GM23338 (cell line): ENCODE measurements around the gene PNLIPRP2. TPM values are rescaled to one million over a fixed set of nuclear protein-coding genes. Genes with fewer than 3 reads are reported as not detected.

Experiments
- ATAC-seq: fragments of 200-7000 bp; cut with Tn5 transposase; 3 replicates; pipeline ENCODE4 v1.9.1; 2020
- DNase-seq: peaks from one replicate; pipeline ENCODE4 v3.0.0-alpha.2; 2015; ENCODE audit warnings: low spot score
- H2AFZ ChIP-seq: fragments of 200-600 bp; sonication (generic); 2 replicates; pipeline ENCODE4 v1.8.0; 2016; ENCODE audit warnings: antibody characterized with exemption, mild to moderate bottlenecking, moderate library complexity
- H3F3A ChIP-seq: fragments of 200-600 bp; sonication (generic); replicated peaks from 2 replicates; pipeline ENCODE4 v1.8.0; 2017; ENCODE audit warnings: antibody characterized with exemption, mixed run types, low read depth
- H3K27ac ChIP-seq: fragments of 200-600 bp; sonication (generic); 2 replicates; pipeline ENCODE4 v1.6.1; 2016; ENCODE audit warnings: low read depth
- H3K27me3 ChIP-seq: fragments of 200-600 bp; sonication (generic); 2 replicates; pipeline ENCODE4 v1.8.0; 2016; ENCODE audit warnings: mild to moderate bottlenecking, mixed run types, moderate library complexity; ENCODE audit not compliant: insufficient read depth
- H3K36me3 ChIP-seq: fragments of 200-600 bp; sonication (generic); 2 replicates; pipeline ENCODE4 v1.8.0; 2016; ENCODE audit warnings: mild to moderate bottlenecking; ENCODE audit not compliant: insufficient read depth
- H3K4me1 ChIP-seq: fragments of 200-600 bp; sonication (generic); 2 replicates; pipeline ENCODE4 v1.8.0; 2016; ENCODE audit warnings: mild to moderate bottlenecking, moderate library complexity; ENCODE audit not compliant: insufficient read depth
- H3K4me2 ChIP-seq: fragments of 200-600 bp; sonication (generic); 2 replicates; pipeline ENCODE4 v1.7.1; 2017; ENCODE audit warnings: mixed run types
- H3K4me3 ChIP-seq: fragments of 200-600 bp; sonication (generic); 2 replicates; pipeline ENCODE4 v1.6.1; 2016; ENCODE audit warnings: mixed run types
- H3K79me2 ChIP-seq: fragments of 200-600 bp; sonication (generic); replicated peaks from 2 replicates; pipeline ENCODE4 v1.8.0; 2017; ENCODE audit warnings: mild to moderate bottlenecking; ENCODE audit not compliant: insufficient read depth
- H3K9me2 ChIP-seq: fragments of 200-600 bp; sonication (generic); 2 replicates; pipeline ENCODE4 v1.8.0; 2017; ENCODE audit not compliant: insufficient read depth
- H4K20me1 ChIP-seq: fragments of 200-600 bp; sonication (generic); replicated peaks from 2 replicates; pipeline ENCODE4 v1.8.0; 2017; ENCODE audit warnings: mild to moderate bottlenecking; ENCODE audit not compliant: insufficient read depth
- H3K27ac Mint-ChIP-seq: 2 replicates; pipeline ENCODE4 v1.8.0; 2020; ENCODE audit warnings: inconsistent platforms, mild to moderate bottlenecking, moderate library complexity, mixed read lengths
- H3K27me3 Mint-ChIP-seq: 3 replicates; pipeline ENCODE4 v1.8.0; 2022; ENCODE audit warnings: low read depth, mild to moderate bottlenecking, moderate library complexity, mixed read lengths, inconsistent platforms; ENCODE audit not compliant: insufficient read depth, poor library complexity
- H3K36me3 Mint-ChIP-seq: 3 replicates; pipeline ENCODE4 v1.8.0; 2021; ENCODE audit warnings: low read depth, mild to moderate bottlenecking, inconsistent platforms, moderate library complexity, mixed read lengths
- H3K4me1 Mint-ChIP-seq: 3 replicates; pipeline ENCODE4 v1.8.0; 2020; ENCODE audit warnings: mild to moderate bottlenecking, inconsistent platforms, mixed read lengths
- H3K4me3 Mint-ChIP-seq: 3 replicates; pipeline ENCODE4 v1.8.0; 2021; ENCODE audit warnings: moderate library complexity, mild to moderate bottlenecking, inconsistent platforms, mixed read lengths
- H3K9me3 Mint-ChIP-seq: 3 replicates; pipeline ENCODE4 v1.8.0; 2020; ENCODE audit warnings: moderate library complexity, mild to moderate bottlenecking, inconsistent platforms, mixed read lengths
- EZH2 ChIP-seq: fragments of 200-600 bp; sonication (generic); IDR thresholded peaks from one replicate; pipeline ENCODE4 v1.8.0; 2017; ENCODE audit warnings: antibody characterized with exemption, mild to moderate bottlenecking, low read depth; ENCODE audit not compliant: unreplicated experiment
- EZH2phosphoT487 ChIP-seq: fragments of 200-600 bp; sonication (generic); IDR thresholded peaks from one replicate; pipeline ENCODE4 v1.8.1; 2018; ENCODE audit warnings: antibody characterized with exemption; ENCODE audit not compliant: unreplicated experiment
- JUNB ChIP-seq: IDR thresholded peaks from one replicate; pipeline ENCODE4 v1.6.1; 2016; ENCODE audit warnings: antibody characterized with exemption; ENCODE audit not compliant: unreplicated experiment
- POLR2AphosphoS5 ChIP-seq: IDR thresholded peaks from 2 replicates; pipeline ENCODE4 v1.6.1; 2016; ENCODE audit warnings: antibody characterized with exemption, low read depth
- ZNF114 ChIP-seq: fragments of 250-450 bp; sonication (Bioruptor Pico); IDR thresholded peaks from 2 replicates; pipeline ENCODE4 v1.5.0; 2020; ENCODE audit warnings: mild to moderate bottlenecking, moderate library complexity
- ZNF331 ChIP-seq: fragments of 250-450 bp; sonication (Bioruptor Pico); IDR thresholded peaks from 2 replicates; pipeline ENCODE4 v1.5.0; 2020; ENCODE audit warnings: low read depth, mild to moderate bottlenecking, moderate library complexity
- ZNF462 ChIP-seq: fragments of 250-450 bp; sonication (Bioruptor Pico); IDR thresholded peaks from 2 replicates; pipeline ENCODE4 v1.5.0; 2020; ENCODE audit warnings: mild to moderate bottlenecking, moderate library complexity
- long read RNA-seq: library from polyadenylated mRNA; unstranded; transcript quantifications from one replicate; pipeline ENCODE4 v2.0.0, GENCODE V29; 2020; ENCODE audit not compliant: unreplicated experiment
- polyA plus RNA-seq: library from polyadenylated mRNA; unstranded; fragments of >200 nt; fragmentation: Nextera tagmentation; extraction: Ambion mirVana; gene quantifications from 2 replicates; pipeline ENCODE4 v1.2.1, GENCODE V29; 2016
- total RNA-seq: library from RNA; depleted of rRNA; stranded (reverse); fragments of >200 nt; shearing (Covaris generic); gene quantifications from 2 replicates; pipeline ENCODE4 v1.2.3, GENCODE V29; 2014; rRNA removed
- TF ChIP-seq, protein P1 (sequence below): IDR thresholded peaks from 2 replicates; pipeline ENCODE4 v1.6.1; 2016; ENCODE audit warnings: antibody characterized with exemption

The PNLIPRP2 gene
- total RNA-seq (not detected in 2 replicates), polyA plus RNA-seq (0.19 and 0.24 TPM in 2 replicates)
- long read RNA-seq, partial matches to known transcripts: 1 of 1 reads
- long read RNA-seq, other reads (novel, unspliced or antisense): 0 of 1 reads

- peaks cover 3% of the 10 kb centered on the region; the same call in 1 of the 2 replicates for H3K9me2 ChIP-seq
- H3F3A ChIP-seq: no peaks in the 10 kb centered on the region
- no peaks in the 10 kb centered on the region for H3K36me3 ChIP-seq
- ATAC-seq (no peak), DNase-seq (no peak)
- no peak within 1 kb of the TSS for H3K27ac ChIP-seq
- H3K4me1 Mint-ChIP-seq: peaks cover 3% of the 10 kb centered on the region; the same call in 2 of the 3 replicates
- H3K36me3 Mint-ChIP-seq: no peaks in the 10 kb centered on the region; the same call in 2 of the 3 replicates
- H3K27me3 Mint-ChIP-seq: peaks cover 3% of the 10 kb centered on the region
- no peaks in the 10 kb centered on the region for H3K79me2 ChIP-seq
- no peak within 1 kb of the TSS for H3K4me3 Mint-ChIP-seq
- no peaks in the 10 kb centered on the region for H4K20me1 ChIP-seq
- TF ChIP-seq ZNF462 (CRISPR knock-in tag) (no peak), EZH2 (no peak), ZNF114 (CRISPR knock-in tag) (no peak), POLR2AphosphoS5 (no peak), ZNF331 (CRISPR knock-in tag) (no peak), JUNB (no peak), EZH2phosphoT487 (no peak)
- TF ChIP-seq, protein P1, sequence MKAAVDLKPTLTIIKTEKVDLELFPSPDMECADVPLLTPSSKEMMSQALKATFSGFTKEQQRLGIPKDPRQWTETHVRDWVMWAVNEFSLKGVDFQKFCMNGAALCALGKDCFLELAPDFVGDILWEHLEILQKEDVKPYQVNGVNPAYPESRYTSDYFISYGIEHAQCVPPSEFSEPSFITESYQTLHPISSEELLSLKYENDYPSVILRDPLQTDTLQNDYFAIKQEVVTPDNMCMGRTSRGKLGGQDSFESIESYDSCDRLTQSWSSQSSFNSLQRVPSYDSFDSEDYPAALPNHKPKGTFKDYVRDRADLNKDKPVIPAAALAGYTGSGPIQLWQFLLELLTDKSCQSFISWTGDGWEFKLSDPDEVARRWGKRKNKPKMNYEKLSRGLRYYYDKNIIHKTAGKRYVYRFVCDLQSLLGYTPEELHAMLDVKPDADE: no peak
- H3K27me3 ChIP-seq: no peaks in the 10 kb centered on the region
- peaks cover 5% of the 10 kb centered on the region; the same call in 1 of the 3 replicates for H3K9me3 Mint-ChIP-seq
- H3K4me1 ChIP-seq: no peaks in the 10 kb centered on the region
- H3K4me3 ChIP-seq: no peak within 1 kb of the TSS
- H3K27ac Mint-ChIP-seq: no peak within 1 kb of the TSS; the same call in 1 of the 2 replicates
- H3K4me2 ChIP-seq: no peak within 1 kb of the TSS
- H2AFZ ChIP-seq: no peak within 1 kb of the TSS
These were observed at the start of gene PNLIPRP2 for GRCh38 chr10:116620423-116621400. Gene PNLIPRP2 (plus strand): TSS chr10:116620953.
